Measurements from ENCODE around the gene CFAP46.
"Not testable (repeated sequence)": the region's sequence is repeated elsewhere in the genome, so short reads cannot be mapped to it uniquely, and the experiment has no call there.

The CFAP46 gene

DNA sequence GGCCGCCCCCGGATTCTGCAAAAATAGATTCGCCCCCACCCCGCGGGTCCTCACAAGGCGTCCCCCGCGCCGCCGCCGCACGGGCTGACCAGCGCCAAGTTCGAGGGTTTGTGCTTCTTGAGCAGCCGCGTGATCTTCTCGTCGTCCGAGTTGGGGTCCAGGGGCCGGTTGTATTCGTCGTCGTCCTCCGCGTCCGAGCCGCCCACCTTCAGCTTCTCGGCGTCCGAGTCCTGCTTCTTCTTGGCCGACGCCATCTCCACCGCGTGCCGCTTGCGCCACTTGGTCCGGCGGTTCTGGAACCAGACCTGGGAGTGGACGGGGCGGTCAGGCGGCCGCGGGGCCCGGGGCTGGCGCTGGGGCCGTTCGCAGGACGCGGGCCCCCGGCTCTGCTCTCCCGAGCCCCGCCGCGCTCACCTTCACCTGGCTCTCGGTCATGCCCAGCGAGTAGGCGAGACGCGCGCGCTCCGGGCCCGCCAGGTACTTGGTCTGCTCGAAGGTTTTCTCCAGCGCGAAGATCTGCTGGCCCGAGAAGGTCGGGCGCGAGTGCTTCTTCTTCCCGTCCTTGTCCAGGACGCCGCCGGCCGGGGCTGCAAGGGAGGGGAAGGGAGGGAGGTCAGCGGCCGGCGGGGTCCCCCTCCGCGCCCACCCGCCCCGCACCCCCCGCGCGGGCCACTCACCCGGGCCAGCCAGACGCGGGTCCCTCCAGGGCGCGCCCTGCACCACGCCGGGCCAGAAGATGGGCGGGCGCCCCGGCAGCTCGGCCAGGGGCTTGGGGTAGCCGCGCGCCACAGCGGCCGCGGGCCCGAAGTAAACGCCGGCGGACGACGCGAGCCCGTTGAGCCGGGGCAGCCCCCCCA, 157.3 kb downstream of the CFAP46 start:
- no peak for DNase-seq

DNA sequence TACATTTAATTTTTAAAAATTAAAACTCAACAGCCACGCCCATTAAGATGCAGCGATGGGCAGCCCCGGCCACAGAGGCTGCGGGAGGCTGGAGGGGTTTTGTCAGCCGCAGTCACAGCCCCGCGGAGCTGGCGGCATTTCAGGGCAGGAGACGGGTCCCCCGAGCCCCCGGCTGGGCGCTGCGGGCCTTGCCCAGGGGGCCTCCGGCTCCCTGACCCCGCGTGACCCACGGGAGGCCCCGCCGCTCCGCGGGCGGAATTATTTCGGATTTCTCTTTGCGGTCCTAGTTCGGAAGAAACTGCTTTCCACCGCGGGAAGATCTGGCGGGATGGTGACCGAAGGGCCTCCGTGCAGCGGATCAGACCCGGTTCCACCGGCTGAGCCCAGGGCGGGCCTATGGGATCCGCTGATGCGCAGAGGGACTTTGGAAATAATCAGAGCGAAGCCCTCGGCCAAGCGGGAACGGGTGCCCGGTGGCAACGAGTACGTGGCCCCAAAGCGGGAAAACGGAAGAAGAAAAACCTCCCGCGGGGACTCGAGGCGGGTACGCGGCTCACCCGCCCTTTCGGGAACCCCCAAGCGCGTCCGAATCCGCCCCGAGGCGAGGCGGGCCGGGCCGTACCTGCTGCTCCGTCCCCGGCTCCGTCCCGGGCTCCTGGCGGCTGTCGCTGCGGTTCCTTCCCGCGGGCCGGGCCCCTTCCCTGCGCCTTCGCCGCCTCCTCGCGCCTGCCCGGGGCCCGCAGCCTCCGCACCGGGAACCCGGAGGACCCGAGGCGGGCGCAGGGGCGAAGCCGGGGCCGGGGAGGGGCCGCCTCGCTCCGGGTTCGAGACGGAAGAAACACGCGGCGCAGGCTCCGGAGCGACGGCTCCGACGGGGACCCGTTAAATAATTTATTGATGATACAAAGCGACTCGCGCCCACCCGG, 158.2 kb downstream of the CFAP46 start:
- DNase-seq: no peak

DNA sequence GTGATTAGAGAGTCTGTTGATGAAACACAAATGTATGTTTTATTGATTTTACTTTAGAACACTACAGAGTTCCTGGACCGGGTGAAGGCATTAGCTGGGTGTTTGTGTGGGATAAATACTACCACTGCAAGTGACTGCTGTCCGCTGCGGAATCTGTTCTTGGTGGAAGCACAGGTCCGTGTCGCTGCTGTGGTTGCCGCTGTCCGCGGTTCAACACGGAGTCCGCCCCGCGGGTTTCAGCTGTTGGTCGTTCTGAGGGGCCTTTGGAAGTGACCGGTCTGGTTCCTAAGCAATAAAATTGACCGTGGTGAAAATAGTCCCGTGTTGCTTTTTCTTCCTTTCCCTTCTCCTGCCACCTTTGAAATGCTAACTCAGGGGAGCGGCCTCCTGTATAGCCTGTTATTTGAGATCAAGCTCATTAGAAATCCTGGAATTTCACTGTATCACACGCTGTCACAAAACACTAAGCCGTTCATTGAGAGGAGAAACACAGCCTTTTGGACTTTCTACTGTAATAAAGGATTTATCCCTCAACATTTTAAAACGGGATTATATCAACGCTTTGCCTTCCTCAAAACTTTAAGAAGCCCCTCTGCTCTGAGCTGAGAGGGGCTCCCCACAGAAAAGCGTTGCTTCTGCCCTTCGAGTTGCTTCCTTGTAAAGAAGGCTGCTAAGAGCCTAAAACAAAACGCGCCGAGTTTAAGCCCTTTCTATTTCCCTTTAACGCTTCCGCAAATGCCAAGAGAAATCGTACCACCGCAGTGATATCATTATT, 159.0 kb downstream of the CFAP46 start:
- DNase-seq: no peak

DNA sequence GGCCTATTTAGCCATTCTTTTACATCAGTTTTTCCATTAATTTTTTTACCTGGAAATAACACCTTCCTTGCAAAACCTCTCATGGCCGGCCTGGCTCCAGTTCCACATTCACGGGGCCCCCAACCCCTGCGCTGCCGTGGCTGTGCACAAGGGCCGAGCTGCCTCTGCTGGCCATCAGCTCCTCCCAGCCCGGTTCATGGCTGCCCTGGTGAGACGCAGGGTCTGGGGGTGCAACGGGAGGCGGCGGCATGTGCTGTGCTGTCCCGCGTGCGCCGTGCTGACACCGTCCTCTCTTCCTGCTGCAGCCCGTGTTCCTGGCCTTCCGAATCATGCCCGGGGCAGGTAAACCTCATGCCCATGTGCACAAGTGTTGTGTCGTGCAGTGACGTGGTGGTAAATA, 160.8 kb downstream of the CFAP46 start:
- no peak for DNase-seq

DNA sequence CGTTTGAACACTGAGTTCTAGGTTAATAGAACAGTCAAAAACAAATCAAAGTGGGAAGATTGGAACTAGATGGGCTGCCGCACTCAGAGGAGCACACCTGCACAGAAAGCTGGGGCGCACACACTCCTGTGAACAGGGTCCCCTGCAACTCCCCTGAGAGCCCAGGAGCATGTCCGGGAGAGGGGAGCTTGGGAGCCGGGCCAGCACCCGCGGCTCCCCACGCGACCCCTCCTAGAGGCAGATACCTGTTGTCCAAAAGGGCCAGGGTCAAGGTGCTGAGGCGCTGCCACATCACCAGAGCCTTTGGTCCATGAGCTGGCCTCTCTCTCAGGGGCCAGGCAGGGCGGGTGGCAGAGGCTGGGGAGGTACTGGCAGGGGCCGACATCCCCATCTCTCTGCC, 162.0 kb downstream of the CFAP46 start:
- DNase-seq: no peak

DNA sequence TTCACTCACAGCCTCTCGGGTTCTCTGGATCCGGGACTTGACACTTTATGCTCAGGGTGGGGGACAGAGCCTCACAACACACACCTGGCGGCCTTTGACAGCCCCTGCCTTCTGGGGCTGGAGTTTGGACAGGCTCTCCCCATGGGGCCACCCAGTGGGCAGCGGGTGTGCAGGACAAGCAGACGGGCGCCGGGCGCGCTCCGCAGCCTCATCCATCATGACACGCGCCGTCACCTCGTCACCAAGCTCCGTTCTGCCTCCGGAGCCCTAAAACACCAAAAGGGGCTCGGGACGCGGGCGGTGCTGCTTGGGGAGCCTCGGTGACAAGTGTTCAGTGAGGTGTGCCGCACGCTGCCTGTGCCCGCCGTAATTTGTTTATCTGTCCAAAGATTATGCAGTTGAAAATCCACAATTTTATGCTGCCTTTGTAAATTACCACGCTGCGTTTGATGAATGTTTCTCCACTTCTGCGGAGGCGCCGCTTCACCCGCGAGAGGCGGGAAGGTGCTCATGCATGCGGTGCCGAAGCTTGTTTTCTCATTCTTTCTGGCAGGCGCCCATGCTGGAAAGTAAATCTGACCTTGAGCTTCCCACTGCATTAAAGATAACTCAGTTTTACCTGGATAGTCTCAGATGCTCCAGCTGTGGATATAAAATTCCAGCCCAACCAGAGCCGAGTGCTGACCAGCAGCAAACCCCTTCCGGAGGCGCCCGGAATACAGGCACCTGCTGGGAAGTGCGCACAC, 162.6 kb downstream of the CFAP46 start:
- DNase-seq: no peak

DNA sequence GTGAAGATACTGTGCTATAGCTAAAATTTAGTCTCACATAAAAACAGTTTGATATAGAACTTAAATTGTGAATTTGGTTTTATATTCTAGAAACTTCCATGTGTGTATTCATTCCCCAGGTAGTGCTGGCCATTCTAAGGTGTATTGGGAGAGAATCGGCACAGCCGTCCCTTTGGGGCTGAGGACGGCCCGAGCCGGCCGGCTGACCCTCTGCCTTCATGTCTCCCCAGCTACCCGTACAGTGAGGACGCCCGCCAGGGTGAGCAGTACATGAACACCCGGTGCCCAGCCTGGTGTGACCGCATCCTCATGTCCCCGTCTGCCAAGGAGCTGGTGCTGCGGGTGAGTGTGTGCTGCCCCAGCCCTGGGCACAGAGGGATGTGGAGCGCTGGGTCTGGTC, 164.9 kb downstream of the CFAP46 start:
- DNase-seq: no peak

DNA sequence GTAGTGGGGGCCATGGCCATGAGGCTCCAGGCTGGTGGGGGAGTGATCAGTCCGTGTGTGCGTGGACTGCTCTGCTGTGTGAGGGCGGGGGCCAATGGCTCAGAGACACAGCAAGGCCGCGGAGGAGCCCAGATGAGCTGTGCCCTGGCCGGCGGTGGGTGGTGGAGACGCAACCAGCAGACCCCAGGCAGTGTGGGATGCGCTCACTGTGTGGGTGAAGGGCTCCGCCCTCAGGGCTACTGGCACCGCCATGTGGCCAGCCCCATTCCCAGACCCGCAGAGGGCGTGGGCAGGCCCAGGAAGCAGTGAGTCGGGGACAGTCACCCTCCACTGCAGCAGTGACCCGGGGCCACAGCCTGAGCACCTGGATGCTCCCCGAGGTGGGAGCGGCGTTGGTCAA, 165.5 kb downstream of the CFAP46 start:
- DNase-seq: no peak

DNA sequence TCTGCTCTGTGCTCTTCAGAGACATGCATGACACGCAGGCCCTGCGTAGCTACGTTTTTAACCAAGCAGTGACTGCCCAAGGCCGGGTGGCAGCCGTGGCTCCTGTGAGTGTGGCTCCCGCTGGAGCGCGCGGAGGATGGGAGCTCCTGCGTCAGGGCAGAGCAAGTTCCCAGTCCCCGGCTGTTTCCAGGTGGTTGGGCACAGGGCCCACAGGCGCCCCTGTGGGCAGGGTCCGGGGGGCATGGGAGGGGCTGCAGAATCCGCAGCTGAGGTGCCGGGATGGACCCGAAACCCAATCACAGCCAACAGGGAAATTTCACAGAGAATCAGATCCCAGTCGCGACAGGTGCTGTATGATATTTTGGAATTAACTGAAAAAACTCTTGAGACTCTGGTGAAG, 166.2 kb downstream of the CFAP46 start:
- DNase-seq: no peak

DNA sequence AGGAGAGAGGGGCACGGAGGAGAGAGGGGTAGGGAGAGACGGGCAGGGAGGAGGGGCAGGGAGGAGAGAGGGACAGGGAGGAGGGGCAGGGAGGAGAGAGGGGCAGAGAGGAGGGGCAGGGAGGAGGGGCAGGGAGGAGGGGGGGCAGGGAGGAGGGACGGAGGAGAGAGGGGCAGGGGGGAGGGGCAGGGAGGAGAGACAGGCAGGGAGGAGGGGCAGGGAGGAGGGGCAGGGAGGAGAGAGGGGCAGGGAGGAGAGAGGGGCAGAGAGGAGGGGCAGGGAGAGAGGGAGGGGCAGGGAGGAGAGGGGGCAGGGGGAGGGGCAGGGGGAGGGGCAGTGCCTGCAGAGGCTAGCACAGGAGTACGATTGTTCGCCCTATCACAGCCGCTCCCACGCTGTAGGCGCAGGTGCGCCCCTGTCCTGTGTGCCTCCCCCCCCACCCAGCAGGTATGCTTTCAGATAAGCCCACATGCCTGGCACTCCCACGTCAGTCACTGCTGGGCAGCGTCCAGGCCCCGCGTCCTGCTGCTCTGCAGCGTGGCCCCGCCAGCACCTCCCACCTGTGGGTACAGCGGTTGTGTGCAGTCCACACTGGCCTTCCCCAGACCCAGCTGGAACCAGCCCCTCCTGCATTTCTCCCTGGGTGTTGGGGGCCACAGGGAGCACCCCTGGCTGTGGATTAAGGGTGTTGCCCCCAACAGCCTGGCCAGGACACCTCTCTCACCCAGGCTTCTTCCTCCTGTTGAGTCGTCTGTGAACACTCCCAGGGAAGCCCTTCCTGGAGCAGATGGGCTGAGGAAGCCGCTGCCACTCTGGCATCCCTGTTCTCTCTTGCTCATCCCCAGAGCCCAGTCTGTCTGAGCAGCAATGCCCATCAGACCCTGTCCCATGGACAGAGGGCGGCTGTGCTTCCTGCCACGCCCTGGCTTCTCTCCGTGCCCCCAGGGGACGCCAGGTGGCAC, 167.2 kb downstream of the CFAP46 start:
- DNase-seq: no peak

DNA sequence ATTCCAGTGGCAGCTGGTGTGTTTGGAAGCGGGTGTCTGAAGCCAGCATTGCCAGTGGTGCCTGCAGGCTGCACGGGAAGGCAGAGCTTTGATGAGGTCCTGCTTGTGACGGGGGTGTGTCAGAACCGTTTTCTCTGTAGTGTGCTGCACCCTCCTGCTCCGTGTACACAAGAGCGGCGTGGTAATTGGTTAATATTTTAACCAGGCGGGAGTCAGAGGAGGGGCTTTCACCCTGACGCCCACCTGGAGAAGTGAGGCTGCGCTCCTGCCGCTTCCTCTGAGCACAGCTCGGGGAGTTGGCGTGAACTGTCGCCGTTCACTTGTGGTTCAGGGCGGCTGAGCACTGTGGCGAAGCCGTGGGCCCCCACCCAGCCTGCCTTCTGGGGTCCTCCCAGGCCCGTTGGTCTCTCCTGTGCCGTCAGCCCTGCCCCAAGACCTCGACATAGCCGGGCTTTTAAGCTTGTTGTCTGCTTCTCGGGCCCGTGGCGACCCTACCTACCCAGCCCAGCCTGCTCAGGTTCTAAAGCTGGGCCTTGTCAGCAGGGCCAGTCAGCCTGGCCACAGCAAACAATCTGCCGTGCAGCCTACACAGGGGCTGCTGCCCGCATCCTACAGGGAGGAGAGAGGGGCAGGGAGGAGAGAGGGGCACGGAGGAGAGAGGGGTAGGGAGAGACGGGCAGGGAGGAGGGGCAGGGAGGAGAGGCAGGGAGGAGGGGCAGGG, 168.0 kb downstream of the CFAP46 start:
- DNase-seq: no peak

DNA sequence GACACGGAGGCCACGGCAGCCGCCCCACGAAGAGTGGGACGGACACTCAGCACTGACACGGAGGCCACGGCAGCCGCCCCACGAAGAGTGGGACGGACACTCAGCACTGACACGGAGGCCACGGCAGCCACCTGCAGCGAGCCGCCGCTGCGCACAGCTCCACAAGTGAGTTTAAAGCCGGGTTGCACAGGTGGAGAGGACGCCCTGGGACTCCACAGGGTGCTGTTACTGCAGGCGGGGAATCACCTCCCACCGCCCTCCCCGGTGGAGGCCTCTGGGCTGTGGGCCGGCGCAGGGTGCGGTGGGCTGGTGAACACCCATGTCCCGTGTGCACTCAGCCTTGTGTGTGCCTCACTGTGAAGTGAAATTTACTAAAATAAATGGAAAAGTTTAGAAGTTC, 169.6 kb downstream of the CFAP46 start:
- DNase-seq: not testable (repeated sequence)

DNA sequence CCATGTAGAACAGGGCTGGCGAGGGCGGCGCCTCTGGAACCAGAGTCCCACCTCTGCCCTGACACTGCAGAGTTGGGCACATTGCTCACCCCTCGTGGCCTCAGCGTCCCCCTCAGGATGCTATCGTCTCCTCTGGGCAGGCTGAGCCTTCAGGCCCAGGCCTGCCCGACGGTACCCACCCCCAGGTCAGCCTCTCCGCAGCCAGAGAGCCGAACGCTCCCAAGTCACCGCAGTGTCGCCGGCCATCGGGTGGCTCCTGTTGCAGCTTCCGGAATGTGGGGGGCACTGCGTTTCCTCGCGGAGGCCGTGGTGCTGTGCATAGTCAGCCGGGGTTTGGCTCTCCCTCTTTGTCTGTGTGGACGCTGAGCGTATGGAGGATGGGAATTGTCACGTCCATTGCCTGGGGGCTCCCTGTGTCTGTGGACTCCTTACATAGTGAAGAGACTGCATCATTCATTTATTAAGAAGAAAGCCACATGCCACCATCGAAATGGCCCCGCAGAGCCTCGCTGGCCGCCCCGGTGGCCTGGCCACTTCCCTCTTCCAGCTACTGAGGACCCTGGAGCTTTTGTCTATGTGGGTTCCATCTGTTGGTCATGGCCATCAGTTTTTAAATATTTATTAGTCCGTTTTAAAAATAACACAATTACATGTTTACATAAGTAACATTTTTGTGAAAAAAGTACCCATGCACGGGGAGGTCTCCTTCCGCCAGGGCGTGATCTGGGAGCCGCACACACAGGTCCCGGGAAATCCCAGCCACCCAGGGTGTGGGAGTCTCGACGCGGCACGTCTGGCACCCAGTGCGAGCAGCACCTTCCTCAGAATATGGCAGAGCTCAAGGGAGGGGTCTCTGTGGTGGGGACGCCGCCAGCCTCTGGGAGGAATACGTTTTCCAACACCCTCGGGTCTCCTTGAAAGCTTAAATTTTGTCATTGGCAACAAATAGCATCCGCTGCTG, 172.0 kb downstream of the CFAP46 start:
- DNase-seq: no peak

DNA sequence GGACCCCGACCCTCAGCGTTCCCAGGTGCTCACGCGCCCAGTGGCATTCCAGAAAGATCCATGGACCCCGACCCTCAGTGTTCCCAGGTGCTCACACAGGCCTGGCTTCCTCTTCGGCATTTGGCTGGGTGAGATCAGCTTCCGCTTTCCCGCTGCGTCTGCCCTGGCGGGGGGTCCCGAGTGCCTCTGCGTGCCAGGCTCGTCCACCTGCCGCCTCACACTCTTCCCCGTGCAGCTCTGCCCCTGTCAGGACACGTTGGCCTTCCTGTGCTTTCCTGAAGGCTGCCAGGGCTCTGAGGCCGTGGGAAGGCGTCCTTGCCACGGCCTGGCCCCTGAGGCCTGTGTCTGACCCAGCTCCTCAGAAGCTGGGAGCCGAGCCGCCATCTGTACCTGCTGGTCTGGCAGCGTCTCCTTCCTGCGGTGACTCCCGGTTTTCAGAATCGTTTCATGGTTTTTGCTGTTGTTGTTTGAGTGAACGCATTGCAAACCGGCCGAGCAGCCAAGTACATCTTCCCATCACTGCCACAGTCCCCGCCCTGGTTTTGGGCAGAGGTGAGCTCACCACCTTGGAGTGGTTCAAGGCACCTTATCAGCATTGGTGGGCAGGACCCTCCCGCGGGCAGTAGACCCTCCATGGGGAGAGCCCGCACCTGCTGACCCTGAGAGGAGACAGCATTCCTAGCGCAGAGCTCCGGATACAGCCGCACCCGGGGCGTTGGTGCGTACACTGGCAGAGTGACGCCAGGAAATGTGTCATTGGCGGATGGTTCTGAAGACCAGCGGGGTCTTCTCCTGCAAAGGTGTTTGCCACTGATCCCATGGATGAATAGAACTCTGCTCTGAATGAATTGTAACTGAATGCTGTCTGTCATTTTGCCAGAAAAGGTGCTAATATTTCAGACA, 173.8 kb downstream of the CFAP46 start:
- no peak for DNase-seq

DNA sequence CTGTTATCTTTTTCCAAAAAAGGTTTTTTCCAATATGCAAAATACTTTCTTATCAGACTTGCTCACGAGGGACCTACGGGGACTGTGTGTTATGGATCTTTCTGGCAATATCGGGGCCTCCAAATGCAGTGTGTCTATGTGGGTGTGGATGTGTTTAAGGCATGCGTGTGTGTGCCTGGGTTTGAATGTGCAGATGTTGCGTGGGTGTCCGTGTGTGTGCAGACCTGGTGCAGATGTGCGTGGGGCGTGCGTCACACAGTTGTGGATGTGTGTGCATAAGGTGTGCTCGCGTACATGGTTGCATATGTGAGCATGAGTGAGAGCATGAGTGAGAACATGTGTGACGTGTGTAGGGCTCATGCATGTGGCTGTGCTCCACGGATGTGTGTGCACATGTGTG, 176.1 kb downstream of the CFAP46 start:
- no peak for DNase-seq

DNA sequence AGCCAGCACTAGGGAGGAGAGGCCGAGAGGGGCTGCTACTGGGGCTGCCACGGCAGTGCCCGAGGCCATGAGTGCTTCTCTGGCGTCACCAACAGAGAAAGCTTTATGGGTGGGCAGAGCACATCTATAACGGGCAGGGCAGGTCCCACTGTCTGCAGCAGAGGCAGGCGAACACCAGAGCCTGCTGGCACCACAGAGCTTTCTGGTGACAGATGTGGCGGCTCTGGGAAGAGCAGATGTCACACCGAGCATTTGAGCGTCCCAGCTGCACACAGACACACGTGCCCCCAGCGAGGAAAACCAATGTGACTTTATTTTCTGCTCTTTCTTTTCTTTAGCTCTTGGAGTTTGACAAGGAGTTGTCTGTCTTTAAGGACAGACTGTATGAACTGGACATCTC, 176.9 kb downstream of the CFAP46 start:
- no peak for DNase-seq

DNA sequence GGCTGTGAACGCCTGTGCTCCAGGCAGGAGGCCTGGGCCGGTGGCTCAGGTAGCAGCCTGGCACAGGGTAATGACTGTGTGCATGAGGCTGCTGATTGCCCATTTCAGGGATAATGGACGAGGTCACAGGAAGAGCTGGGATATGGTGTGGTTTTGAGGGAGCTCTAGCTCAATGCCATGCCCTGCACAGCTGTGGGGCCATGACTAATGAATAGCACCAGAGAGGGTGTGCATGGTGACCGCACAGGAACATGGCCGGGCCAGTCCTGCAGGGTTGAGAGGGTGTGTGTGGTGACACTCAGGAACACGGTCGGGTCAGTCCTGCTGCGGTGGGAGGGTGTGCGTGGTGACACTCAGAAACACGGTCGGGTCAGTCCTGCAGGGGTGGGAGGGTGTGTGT, 178.3 kb downstream of the CFAP46 start:
- DNase-seq: no peak

DNA sequence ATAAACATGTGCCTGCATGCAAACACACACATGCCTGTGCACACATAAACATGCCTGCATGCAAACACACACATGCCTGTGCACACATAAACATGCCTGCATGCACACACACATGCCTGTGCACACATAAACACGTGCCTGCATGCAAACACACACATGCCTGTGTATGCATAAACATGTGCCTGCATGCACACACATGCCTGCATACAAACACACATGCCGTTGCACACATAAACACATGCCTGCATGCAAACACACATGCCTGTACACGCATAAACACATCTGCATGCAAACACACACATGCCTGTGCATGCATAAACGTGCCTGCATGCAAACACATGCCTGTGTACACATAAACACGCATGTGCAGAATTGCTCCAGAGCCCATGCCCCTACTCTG, 178.8 kb downstream of the CFAP46 start:
- DNase-seq: no peak

All from suppressor macrophage treated with lipopolysaccharide for 4 hours (primary cell).